Endothelial cell of umbilical vein (primary cell): ENCODE results near the gene TRPV2.

Experiments used
- EZH2 ChIP-seq: IDR thresholded peaks from 2 replicates; pipeline ENCODE4 v1.6.1; 2012; ENCODE audit warnings: borderline replicate concordance, low read depth, mild to moderate bottlenecking, moderate library complexity, low read length, inconsistent platforms; ENCODE audit not compliant: severe bottlenecking
- FOS ChIP-seq: IDR thresholded peaks from 2 replicates; pipeline ENCODE4 v1.6.1; 2011; ENCODE audit warnings: mild to moderate bottlenecking, low read length, moderate library complexity, borderline replicate concordance; ENCODE audit not compliant: insufficient read depth
- GATA2 ChIP-seq: IDR thresholded peaks from 2 replicates; pipeline ENCODE4 v1.7.0; 2011; ENCODE audit warnings: low read depth, mild to moderate bottlenecking, moderate library complexity, mixed read lengths, low read length; ENCODE audit not compliant: insufficient read length, insufficient read depth
- JUN ChIP-seq: IDR thresholded peaks from 2 replicates; pipeline ENCODE4 v1.6.1; 2011; ENCODE audit warnings: borderline replicate concordance, low read depth; ENCODE audit not compliant: insufficient read length, insufficient read depth
- MYC ChIP-seq: IDR thresholded peaks from one replicate; pipeline ENCODE4 v1.6.1; 2011; ENCODE audit warnings: mild to moderate bottlenecking, low read depth, low read length
- POLR2A ChIP-seq: IDR thresholded peaks from 2 replicates; pipeline ENCODE4 v1.6.1; 2012; ENCODE audit warnings: low read depth, mild to moderate bottlenecking, control low read depth, low read length
- POLR2AphosphoS5 ChIP-seq: IDR thresholded peaks from 2 replicates; pipeline ENCODE4 v1.6.1; 2012; ENCODE audit warnings: low read depth, mild to moderate bottlenecking, control low read depth, low read length, moderate library complexity; ENCODE audit not compliant: insufficient read depth
- TF ChIP-seq, protein P1 (sequence below), 2 donors: IDR thresholded peaks; 1 replicate in 1 of 2; 2 replicates in 1 of 2; pipeline ENCODE4 v1.5.1; 2011; ENCODE audit warnings: low read length in 2 of 2, mild to moderate bottlenecking in 2 of 2, moderate library complexity in 2 of 2, control low read depth in 1 of 2, inconsistent platforms in 1 of 2, low read depth in 1 of 2; ENCODE audit not compliant: insufficient read depth in 1 of 2; ENCODE audit errors: extremely low read depth in 1 of 2
- TF ChIP-seq, protein P2 (sequence below): IDR thresholded peaks from 2 replicates; pipeline ENCODE4 v1.6.1; 2011; ENCODE audit not compliant: insufficient read depth, insufficient read length

DNA sequence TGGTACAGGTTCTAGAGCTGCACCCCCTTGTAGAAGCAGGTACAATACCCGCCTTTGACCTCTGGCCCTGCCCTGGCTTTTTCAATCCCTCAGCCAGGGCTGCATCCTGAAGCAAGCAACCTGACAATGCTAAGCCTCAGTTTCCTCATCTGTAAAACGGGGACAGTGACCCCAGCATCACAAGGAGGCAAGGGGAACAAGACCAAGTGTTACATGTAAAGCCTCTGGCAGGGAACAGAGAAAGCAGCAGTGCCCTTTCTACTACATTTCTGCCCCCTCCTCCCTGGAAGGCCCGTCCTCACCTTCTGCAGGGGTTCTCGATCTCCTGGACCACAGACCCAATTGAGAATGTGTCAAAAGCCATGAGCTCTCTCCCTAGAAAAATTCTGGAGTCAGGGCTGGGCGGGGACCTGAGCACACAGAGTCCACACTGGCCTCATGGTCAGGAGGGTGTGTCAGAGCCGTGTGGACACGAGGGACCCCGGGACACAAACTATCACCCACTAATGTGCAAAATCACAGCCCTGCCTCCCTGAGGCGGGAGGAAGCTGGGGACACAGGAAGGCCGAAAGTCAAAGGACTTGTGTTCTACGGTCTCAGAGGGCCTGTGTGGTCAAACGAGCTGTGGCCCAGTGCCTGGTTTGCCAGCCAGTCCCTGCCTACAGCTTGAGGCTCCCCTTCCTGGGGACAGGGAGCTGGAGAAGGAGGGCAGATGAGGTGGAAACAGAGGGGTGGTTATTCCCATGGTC is 49.1 kb downstream of the TRPV2 start:
- TF ChIP-seq, protein P1, sequence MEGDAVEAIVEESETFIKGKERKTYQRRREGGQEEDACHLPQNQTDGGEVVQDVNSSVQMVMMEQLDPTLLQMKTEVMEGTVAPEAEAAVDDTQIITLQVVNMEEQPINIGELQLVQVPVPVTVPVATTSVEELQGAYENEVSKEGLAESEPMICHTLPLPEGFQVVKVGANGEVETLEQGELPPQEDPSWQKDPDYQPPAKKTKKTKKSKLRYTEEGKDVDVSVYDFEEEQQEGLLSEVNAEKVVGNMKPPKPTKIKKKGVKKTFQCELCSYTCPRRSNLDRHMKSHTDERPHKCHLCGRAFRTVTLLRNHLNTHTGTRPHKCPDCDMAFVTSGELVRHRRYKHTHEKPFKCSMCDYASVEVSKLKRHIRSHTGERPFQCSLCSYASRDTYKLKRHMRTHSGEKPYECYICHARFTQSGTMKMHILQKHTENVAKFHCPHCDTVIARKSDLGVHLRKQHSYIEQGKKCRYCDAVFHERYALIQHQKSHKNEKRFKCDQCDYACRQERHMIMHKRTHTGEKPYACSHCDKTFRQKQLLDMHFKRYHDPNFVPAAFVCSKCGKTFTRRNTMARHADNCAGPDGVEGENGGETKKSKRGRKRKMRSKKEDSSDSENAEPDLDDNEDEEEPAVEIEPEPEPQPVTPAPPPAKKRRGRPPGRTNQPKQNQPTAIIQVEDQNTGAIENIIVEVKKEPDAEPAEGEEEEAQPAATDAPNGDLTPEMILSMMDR (IDR thresholded peaks at IDR 0.05; ENCODE audit: extremely low read depth in 1 of 2, insufficient read depth in 1 of 2, low read depth in 1 of 2, low read length in 2 of 2) = no peak
- TF ChIP-seq POLR2AphosphoS5 (no peak), EZH2 (no peak), POLR2A (no peak), MYC (no peak), JUN (no peak), GATA2 (no peak), FOS (no peak)
- TF ChIP-seq, protein P2, sequence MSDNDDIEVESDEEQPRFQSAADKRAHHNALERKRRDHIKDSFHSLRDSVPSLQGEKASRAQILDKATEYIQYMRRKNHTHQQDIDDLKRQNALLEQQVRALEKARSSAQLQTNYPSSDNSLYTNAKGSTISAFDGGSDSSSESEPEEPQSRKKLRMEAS = no peak
